AG04449 (cell line): ENCODE measurements around the gene TARDBP.
"Not testable (repeated sequence)": the region's sequence is repeated elsewhere in the genome, so short reads cannot be mapped to it uniquely, and the experiment has no call there.

Experiments used
- CTCF ChIA-PET: fragments of 350-600 bp; formaldehyde crosslinking; extraction: SDS; loops from one replicate; lab custom pipeline; 2021; ENCODE audit warnings: antibody characterized with exemption; lab: Yijun Ruan, JAX
- POLR2A ChIA-PET: fragments of 400-600, 350-600 bp; formaldehyde crosslinking; extraction: SDS; loops from one replicate; lab custom pipeline; 2020; ENCODE audit warnings: antibody characterized with exemption, inconsistent platforms; lab: Yijun Ruan, JAX
- DNase-seq: peaks from one replicate; pipeline ENCODE4 v3.0.0-alpha.2; 2010; ENCODE audit warnings: low read depth, low spot score
- H3K4me3 ChIP-seq: 2 replicates; pipeline ENCODE4 v1.5.1; 2011; ENCODE audit warnings: low read depth, mild to moderate bottlenecking, control low read depth, low read length
- CTCF ChIP-seq: IDR thresholded peaks from one replicate; pipeline ENCODE4 v1.5.1; 2011; ENCODE audit warnings: mild to moderate bottlenecking, moderate library complexity, low read length, control low read depth, inconsistent platforms; ENCODE audit not compliant: insufficient read depth; ENCODE audit errors: missing control alignments

Gene TARDBP

GRCh38 chr1:10990828-10991227 is 21.6 kb upstream of the TARDBP start:
- TF ChIP-seq CTCF = no peak
- no peak for DNase-seq
- CTCF ChIA-PET = no interaction called here
- no peak overlapping the region for H3K4me3 ChIP-seq
- POLR2A ChIA-PET = no interaction called here

GRCh38 chr1:10992004-10992403 is 20.4 kb upstream of the TARDBP start:
- POLR2A ChIA-PET, DNase-seq, CTCF ChIA-PET, H3K4me3 ChIP-seq: not testable (repeated sequence)

GRCh38 chr1:10992864-10993263 is 19.6 kb upstream of the TARDBP start:
- no peak for DNase-seq
- ChIA-PET CTCF (interaction anchor here (1.0 to 1.1 kb wide), 2 partner anchors 485 to 490 kb away, joined by 3 to 5 read pairs; no protein-coding TSS in a partner anchor), POLR2A (no interaction called here)
- TF ChIP-seq CTCF = no peak
- H3K4me3 ChIP-seq = no peak overlapping the region

- no peak for TF ChIP-seq CTCF
- no peak overlapping the region for H3K4me3 ChIP-seq
- POLR2A ChIA-PET = no interaction called here
- no peak for DNase-seq
- CTCF ChIA-PET = no interaction called here
Measured at GRCh38 chr1:10996100-10996499, 16.4 kb upstream of the TARDBP start.

- TF ChIP-seq CTCF = no peak
- ChIA-PET POLR2A (no interaction called here), CTCF (interaction anchor here (0.7 to 1.5 kb wide), 2 partner anchors 37 to 863 kb away, joined by 3 to 4 read pairs; no protein-coding TSS in a partner anchor)
- DNase-seq = no peak
- no peak overlapping the region for H3K4me3 ChIP-seq
Measured at GRCh38 chr1:11000526-11000925, 11.9 kb upstream of the TARDBP start.

GRCh38 chr1:11013160-11013531 is 692 bp downstream of the TARDBP start:
- peak overlapping the region; percentile 96 for H3K4me3 ChIP-seq
- DNase-seq = no peak
- ChIA-PET POLR2A (no interaction called here), CTCF (interaction anchor here (1.0 to 1.2 kb wide), 2 partner anchors 33 to 506 kb away, joined by 5 to 6 read pairs; no protein-coding TSS in a partner anchor)
- no peak for TF ChIP-seq CTCF

- H3K4me3 ChIP-seq, DNase-seq, POLR2A ChIA-PET, CTCF ChIA-PET: not testable (repeated sequence)
Measured at GRCh38 chr1:11019358-11019757, 6.9 kb downstream of the TARDBP start.
